Smooth muscle cell of the coronary artery (primary cell): ENCODE data around the gene INHBC. TPM values are rescaled to one million over a fixed set of nuclear protein-coding genes. Genes with fewer than 3 reads are reported as not detected.

ENCODE experiments used
- total RNA-seq: library from RNA; depleted of rRNA; stranded (reverse); fragments of >200 nt; gene quantifications from 2 replicates; pipeline ENCODE4 v1.2.3, GENCODE V29; 2014; ENCODE audit warnings: low replicate concordance

The INHBC gene, protein sequence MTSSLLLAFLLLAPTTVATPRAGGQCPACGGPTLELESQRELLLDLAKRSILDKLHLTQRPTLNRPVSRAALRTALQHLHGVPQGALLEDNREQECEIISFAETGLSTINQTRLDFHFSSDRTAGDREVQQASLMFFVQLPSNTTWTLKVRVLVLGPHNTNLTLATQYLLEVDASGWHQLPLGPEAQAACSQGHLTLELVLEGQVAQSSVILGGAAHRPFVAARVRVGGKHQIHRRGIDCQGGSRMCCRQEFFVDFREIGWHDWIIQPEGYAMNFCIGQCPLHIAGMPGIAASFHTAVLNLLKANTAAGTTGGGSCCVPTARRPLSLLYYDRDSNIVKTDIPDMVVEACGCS
- total RNA-seq = not detected in 2 replicates

GRCh38 chr12:57434517-57435223 lies at the start of gene INHBC:
Gene INHBC (plus strand): TSS chr12:57434784. CDS start chr12:57434887, 103 bp downstream.

GRCh38 chr12:57430931-57431566 lies 3.5 kb upstream of the INHBC start, which contains the start of gene R3HDM2:
Gene R3HDM2 (minus strand): TSS chr12:57431043. CDS start chr12:57310428, 120,615 bp downstream.

DNA sequence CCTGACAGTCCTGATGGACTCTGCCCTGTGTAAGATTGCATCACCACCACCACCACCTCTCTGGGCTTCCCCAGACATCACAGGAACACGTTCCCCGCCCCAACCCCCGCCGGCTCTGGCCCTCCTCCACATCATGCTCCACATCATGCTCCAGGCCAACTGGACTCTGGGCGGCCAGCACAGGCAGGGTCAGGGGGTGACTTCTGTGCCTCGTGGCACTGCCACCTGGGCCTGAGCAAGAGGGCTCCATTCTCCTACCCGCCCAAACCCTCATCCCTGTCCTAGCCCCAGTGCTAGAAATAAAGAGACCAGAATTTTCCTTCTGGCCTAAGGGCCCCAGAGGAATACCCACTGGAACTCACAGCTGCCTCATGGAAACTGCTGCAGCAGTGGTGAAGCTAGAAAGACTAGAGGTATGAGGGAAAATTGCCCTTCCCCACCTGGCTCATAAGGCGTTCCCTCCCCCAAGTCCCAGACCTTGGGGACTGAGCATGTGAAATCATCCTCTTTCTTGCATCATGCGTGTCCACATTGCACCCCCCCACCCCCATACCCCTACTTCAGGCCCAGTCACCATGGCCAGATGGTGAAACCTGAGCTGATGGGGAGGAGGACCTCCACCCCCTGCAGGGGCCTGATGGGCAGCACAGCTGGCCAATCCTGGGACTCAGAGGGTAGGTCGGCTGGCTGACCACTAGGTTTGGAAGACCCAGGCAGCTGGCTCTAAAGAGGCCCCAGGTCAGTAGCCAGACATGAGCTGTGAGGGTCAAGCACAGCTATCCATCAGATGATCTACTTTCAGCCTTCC lies 20.2 kb downstream of the INHBC start, which contains the start of gene INHBE:
INHBE (plus strand) TSS at position 742 of the 808 bp plus-strand sequence. CDS start 230 bp downstream, outside the sequence.

DNA sequence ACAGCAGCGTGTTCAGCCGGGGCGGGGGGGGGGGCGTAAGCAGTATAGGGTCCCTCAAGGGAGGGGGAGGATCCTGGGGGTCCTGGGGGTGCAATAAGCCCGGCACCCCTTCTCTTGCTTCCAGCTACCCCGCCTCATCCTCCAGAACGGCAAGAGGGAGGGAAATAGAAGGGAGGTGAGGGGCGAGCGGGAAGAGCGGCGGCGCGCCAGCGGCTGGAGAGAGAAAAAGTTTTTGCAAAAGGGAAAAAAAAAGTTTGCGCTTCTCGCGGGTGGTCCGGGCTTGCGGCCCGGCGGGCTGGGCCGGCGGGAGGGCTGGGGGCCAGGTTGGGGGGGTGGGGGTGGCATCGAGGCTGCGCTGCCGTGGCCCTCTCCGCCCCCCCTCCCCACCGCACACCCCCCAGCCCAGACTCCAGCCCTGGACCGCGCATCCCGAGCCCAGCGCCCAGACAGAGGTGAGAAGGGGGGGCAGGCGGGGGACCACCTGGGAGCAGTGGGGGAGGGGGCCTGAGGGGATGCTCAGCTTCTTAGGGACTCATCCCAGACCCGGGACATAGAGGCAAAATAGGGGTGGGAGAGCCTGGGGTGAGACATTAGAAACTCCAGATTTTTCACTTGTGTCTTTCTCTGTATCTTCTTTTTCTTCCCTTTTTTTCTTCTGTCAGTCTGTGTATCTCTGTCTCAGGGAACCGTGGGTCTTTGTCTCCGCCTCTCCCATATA lies 25.3 kb downstream of the INHBC start, which contains the start of gene GLI1:
GLI1 (plus strand) TSS at position 36 of the 718 bp plus-strand sequence. CDS start 3,907 bp downstream, outside the sequence.

GRCh38 chr12:57479376-57480115 lies 45.0 kb downstream of the INHBC start, which contains the start of gene ARHGAP9:
Gene ARHGAP9 (minus strand): TSS chr12:57479866. CDS start chr12:57479406, 460 bp downstream.

DNA sequence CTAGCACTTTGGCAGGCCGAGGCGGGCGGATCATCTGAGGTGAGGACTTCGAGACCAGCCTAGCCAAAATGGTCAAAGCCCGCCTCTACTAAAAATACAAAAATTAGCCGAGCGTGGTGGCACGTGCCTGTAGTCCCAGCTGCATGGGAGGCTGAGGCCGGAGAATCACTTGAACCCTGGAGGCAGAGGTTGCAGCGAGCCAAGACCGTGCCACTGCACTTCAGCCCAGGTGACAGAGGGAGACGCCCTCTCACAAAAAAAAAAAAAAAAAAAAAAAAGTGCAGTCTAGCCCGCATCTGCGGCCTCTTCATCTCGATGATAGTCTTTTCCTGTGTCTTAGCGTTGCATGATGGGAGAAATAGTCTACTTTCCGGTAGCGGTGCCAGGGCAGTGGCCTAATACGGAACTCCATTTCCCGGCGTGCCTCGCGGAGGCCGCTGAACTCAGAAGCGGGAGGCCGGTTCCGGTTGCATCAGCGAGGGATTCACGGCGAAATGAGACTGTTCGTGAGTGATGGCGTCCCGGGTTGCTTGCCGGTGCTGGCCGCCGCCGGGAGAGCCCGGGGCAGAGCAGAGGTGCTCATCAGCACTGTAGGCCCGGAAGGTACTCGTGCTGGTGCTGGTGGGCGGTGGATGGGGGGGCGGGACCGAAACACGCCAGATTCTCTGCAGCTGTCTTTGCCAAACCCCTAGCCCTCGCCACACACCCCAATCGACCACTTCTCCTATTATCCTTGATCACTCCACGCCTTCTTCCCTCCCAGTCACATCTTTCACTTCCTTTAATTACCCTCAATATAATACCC lies 53.2 kb downstream of the INHBC start, which contains the start of gene MARS1:
MARS1 (plus strand) TSS at position 472 of the 805 bp plus-strand sequence; CDS start at position 495, 23 bp downstream.

Other genes starting within 250 kb of the INHBC start
- 0.59 and 3.8 TPM in 2 replicates for gene NXPH4, start 218.0 kb upstream of the INHBC start, total RNA-seq
- 206 and 354 TPM in 2 replicates for gene SHMT2, start 205.1 kb upstream of the INHBC start, total RNA-seq
- gene STAC3, start 183.6 kb upstream of the INHBC start, total RNA-seq = 0.08 and 0.23 TPM in 2 replicates
- 5.7 and 6.4 TPM in 2 replicates for gene R3HDM2, start 3.7 kb upstream of the INHBC start, total RNA-seq
- 1.3 and 2.5 TPM in 2 replicates for gene INHBE, start 20.5 kb downstream of the INHBC start, total RNA-seq
- gene GLI1, start 25.0 kb downstream of the INHBC start, total RNA-seq = 0.23 and 0.38 TPM in 2 replicates
- gene ARHGAP9, start 45.1 kb downstream of the INHBC start, total RNA-seq = 0.30 TPM in 1 of 2 replicates, not detected in the other
- gene MARS1, start 53.3 kb downstream of the INHBC start, total RNA-seq = 146 and 254 TPM in 2 replicates
- 44.0 and 89.6 TPM in 2 replicates for gene DDIT3, start 85.7 kb downstream of the INHBC start, total RNA-seq
- 2.9 and 4.0 TPM in 2 replicates for gene MBD6, start 88.0 kb downstream of the INHBC start, total RNA-seq
- 57.0 and 81.7 TPM in 2 replicates for gene DCTN2, start 112.4 kb downstream of the INHBC start, total RNA-seq
- gene KIF5A, start 115.3 kb downstream of the INHBC start, total RNA-seq = 0.15 and 0.23 TPM in 2 replicates
- gene PIP4K2C, start 156.4 kb downstream of the INHBC start, total RNA-seq = 5.9 and 13.3 TPM in 2 replicates
- gene DTX3, start 170.0 kb downstream of the INHBC start, total RNA-seq = 6.4 and 8.5 TPM in 2 replicates
- gene ARHGEF25, start 176.7 kb downstream of the INHBC start, total RNA-seq = 17.0 and 23.8 TPM in 2 replicates
- 1.3 and 5.6 TPM in 2 replicates for gene B4GALNT1, start 198.4 kb downstream of the INHBC start, total RNA-seq